ENCODE results near the gene GET3.
A peak's percentile ranks its signal among the peaks of the same experiment; 100 is the strongest.
"Not testable (repeated sequence)": the region's sequence is repeated elsewhere in the genome, so short reads cannot be mapped to it uniquely, and the experiment has no call there.

GET3 gene

GRCh38 chr19:12793290-12794195, 56.2 kb downstream of the GET3 start:
- peak; percentile 97 for DNase-seq

DNA sequence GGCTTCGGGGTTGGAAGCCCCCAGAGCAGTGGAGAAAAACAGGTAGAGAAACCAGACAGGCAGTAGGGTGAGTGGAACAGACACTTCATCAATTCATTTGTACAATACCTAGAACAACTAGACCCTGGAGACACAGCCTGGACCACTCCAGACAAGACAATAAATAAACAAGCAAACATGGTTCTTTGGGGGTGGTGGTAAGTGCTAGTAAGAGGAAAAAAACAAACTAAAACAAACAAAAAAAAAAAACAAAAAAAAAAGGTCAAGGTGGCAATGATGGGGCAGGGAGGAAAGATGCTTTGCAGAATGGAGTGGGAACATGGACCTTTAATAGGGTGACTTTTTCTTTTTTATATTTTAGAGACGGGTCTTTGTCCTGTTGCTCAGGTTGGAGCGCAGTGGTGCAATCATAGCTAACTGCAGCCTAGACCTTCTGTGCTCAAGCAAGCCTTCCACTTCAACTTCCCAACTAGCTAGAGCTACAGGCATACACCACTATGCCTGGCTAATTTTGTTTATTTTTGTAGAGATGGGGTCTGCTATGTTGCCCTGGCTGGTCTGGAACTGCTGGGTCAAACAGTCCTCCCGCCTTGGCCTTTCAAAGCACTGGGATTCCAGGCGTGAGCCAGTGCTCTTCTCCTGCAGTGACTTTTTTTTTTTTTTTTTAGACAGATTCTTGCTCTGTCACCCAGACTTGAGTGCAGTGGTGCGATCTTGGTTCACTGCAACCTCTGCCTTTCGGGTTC, 57.1 kb downstream of the GET3 start:
- DNase-seq = peak; percentile 46

- no peak for DNase-seq
Measured at GRCh38 chr19:12794971-12795381, 57.7 kb downstream of the GET3 start.

- DNase-seq = peak; percentile 78
Measured at GRCh38 chr19:12796146-12797071, 59.1 kb downstream of the GET3 start.

GRCh38 chr19:12797141-12797587, 59.9 kb downstream of the GET3 start:
- no peak for DNase-seq

DNA sequence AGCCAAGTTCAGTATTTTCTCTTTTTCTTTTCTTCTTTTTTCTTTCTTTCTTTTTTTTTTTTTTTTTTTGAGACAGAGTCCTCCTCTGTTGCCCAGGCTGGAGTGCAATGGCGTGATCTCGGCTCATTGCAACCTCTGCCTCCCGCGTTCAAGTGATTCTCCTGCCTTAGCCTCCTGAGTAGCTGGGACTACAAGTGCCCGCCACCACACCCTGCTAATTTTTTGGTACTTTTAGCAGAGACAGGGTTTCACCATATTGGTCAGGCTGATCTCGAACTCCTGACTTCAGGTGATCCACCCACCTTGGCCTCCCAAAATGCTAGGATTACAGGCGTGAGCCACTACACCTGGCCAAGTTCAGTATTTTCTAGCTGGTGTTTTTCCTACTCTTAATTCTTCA, 60.3 kb downstream of the GET3 start:
- DNase-seq = not testable (repeated sequence)
